Amniotic epithelial cell (primary cell): Measurements from ENCODE around the gene EXOC3L2.
"Not testable (repeated sequence)": the region's sequence is repeated elsewhere in the genome, so short reads cannot be mapped to it uniquely, and the experiment has no call there.

ENCODE experiments used
- DNase-seq: peaks from one replicate; pipeline ENCODE4 v3.0.0-alpha.2; 2010; ENCODE audit warnings: low read depth

Gene EXOC3L2

DNA sequence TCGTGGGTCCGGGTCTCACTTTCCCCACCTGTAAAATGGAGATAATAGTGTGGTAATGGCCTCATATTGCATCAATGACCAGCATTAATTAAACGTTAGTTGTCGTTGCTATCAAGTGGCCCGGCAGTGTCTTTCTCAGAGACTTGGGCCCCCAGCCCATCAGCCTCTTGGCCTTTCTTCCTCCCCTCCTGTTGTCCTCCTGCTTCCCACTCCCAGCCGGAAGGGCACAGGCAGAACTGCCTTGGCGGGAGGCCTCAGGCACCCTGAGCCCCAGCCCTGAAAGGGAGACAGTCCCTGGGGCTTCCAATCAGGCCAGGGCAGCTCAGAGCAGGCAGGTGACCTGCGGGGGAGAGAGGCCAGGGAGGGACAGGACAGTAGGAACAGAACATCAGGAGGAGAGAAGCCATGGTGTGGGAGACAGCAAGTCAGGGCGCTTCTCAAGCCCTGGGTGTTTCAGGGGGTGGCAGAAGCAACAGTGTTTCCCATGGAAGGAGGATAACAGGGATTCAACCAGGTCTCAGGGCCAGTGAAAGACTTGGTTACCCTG is 10.5 kb upstream of the EXOC3L2 start:
- no peak for DNase-seq

- no peak for DNase-seq
Measured at GRCh38 chr19:45254044-45254531, 8.9 kb upstream of the EXOC3L2 start.

DNA sequence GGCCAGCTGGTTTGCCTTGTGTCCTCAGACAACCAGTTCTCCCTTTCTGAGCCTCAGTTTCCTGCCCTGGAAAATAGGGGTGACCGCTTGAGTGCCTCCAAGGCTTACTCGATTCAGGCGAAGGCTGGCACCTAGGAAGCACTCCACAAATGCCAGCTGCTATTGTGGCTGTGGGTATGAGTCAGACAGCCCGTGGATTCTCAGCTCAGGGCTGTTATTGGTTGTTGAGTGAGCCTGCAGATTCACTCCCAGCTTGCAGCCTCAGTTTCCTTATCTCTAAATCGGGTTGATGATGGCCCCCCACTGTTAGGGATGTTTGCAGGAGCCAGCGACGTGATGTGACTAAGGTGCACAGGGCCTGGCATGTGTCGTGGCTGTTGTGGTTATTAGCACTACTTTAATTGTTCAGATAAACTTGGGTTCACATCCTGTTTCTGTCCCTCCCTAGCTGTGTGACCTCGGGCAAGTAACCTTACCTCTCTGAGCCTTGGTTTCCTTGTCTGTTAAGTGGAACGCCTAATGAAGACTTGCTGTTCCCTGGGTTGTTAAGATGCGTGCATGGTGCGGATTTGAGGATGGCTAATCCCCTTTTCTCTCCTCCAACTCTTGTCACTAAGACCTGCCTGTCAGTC is 8.3 kb upstream of the EXOC3L2 start:
- peak; percentile 50 for DNase-seq

GRCh38 chr19:45251452-45252354 is 6.5 kb upstream of the EXOC3L2 start:
- no peak for DNase-seq

DNA sequence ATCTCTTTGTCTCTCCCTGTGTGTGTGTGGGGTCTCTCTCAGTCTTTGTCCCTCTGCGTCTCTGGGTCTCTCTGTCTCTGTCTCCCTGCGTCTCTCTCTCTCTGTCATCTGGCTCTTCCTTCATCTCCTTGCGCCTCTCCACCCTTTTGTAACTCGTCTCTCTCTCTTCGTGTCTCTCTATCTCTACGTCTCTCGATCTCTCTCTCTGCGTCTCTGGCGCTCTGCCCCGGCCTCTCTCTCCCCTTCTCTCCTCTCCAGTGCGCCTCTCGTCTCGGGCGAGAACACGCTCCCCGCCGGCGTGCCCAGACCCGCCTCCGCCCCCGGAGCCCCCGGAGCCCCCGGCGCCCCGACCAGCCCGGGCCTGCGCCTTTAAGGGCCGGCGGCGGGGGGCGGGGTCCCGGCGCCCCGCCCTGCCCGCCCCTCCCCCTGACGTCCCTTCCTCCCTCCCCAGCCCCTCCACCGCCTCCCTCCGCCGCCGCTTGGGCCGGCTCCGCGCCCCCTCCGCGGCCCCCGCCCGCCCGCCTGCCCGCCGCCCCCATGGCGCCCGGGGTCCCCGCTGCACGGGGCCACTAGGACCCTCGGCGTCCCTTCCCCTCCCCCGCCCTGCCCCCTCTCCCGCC is 5.7 kb upstream of the EXOC3L2 start, which contains the start of gene MARK4:
Gene MARK4 (plus strand): TSS at position 440 of the 620 bp plus-strand sequence. CDS start 318 bp downstream, outside the sequence.
- DNase-seq = peak; percentile 42

GRCh38 chr19:45250216-45250831 is 5.1 kb upstream of the EXOC3L2 start:
- DNase-seq = no peak

DNA sequence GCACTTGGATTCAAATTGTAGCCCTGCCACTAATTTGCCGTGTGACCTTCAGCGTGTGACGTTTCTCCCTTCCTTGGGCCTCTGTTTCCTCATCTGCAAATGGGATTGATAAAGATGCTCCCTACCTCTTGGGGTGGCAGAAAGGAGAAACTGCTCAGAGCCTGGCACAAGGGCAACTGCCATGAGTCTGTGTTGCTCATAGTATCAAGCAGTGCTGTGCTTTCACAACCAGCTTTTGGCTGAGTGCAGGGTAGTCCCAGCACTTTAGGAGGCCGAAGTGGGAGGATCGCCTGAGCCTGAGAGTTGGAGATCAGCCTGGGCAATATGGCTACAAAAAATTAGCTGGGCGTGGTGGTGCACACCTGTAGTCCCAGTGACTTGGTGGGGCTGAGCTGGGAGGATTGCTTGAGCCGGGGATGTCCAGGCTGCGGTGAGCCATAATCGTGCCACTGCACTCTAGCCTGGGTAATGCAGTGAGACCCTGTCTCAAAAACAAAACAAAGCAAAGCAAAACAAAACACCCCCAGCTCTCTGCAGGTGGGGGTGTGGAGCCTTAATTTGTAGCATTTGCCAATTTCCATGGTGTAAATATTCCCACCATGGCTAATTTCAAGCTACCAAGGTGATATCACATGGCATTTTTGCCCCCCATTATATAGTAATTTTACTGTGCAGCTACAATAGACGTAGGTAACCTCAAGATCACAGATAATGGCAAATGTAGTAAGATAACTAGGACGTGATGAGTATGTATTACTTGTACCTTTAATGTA is 4.2 kb upstream of the EXOC3L2 start:
- no peak for DNase-seq

DNA sequence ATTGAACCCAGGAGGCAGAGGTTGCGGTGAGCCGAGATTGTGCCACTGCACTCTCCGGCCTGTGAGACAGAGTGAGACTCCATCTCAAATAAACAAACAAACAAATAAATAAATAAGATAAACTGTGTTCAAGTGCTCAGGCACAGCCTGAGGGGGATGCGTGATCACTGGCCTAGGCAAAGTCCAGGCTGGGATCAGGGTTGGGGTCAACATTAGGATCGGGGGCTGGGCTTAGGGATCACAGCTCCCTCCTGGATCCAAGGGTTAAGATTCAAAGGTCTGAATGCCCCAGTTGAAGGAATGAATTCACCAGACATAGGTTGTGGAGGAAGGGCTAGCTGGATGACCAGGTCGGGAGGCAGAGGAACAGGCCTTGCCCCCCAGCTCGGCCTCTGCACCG is 1.9 kb upstream of the EXOC3L2 start:
- no peak for DNase-seq

DNA sequence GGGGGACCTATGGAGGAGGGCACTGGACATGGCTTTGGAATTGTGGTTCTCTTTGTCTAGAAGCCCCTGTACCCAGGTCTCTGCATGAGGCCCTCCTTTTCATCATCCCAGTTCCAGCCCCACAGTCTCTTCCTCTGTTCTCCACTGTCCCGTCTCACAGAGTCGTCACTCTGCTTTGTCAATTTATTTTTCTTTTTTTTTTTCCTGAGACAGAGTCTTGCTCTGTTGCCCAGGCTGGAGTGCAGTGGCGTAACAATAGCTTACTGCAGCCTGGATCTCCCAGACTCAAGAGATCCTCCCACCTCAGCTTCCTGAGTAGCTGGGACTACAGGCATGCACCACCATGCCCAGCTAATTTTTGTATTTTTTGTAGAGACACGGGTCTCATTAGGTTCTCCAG is 619 bp upstream of the EXOC3L2 start:
- no peak for DNase-seq

GRCh38 chr19:45244133-45244794 is 943 bp downstream of the EXOC3L2 start:
- no peak for DNase-seq

GRCh38 chr19:45243144-45243732 is 2.0 kb downstream of the EXOC3L2 start:
- DNase-seq = no peak

- DNase-seq = no peak
Measured at GRCh38 chr19:45238556-45238955, 6.7 kb downstream of the EXOC3L2 start.

DNA sequence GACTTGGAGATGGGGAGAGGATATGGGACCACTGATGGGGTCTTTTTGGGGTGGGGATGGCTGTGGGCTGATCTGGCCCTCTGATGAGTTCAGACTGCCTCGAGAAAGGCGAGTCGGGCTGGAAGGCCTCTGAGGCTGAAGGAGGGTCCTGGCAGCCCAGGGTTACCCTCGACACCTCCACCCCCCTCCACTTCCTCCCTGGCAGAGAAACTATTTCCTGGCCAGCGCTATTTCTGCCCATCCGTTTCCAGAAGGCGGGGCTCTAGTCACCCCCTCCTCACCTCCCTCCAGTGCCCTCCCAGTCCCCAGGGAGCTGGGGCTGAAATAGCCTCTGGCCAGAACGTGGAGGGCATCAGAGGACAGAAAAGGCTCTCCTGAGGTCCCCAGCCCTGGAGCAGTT is 9.7 kb downstream of the EXOC3L2 start:
- DNase-seq = no peak

DNA sequence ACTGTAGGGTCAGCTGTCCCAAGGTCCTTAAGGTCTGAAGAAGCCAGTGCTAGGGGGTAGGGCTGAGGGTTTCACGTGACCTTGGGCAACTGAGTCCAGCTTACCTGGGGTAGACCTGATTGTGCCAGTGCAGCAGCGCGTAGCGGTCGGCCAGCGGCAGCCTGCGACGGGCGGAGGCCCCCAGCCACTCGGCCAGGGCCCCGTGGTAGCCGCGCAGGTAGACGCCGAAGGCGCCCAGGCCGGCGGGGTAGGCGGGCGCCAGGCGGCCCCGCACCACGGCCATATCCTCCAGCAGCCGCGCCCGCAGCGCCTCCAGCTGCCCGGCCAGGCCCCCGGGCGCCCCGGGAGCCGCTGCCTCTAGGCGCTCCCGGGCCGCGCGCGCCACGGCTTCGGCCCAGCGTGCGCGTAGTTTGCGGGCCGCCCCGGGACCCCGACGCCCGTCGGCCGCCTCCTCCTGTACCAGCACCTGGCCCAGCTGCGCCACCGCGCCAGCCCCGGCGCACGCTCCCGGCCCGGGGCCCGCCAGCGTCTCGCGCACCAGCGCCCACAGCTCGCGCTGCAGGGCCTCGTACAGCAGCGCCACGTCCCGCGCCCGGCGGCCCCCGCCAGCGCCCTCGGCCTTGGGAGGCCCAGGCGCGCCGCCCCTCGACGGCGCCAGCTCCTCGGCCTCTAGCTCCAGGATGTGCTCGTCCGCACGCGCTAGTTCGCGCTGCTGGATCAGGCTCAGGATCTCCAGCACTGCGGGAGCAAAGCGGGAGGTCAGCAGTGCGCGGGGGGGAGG is 10.9 kb downstream of the EXOC3L2 start:
- no peak for DNase-seq

DNA sequence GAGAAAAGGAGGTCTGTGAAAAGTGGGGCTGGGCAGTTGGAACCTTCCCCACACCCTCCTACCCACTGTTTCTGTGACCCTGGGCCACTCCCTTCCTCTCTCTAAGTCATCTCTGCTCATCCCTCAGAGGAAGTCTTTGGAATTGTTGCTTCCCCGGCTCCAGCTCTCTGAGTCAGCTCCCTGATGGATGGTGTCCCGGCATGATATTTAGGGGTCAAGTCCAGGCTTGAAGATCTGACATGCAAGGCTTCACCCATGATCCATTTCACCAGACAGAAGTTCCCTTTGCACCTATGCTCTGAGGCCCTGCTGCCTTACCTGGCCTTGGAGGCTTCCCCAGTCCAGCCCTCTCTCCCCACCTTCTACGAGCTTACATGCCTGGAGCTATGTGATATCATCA is 13.3 kb downstream of the EXOC3L2 start:
- DNase-seq = no peak

GRCh38 chr19:45229056-45229455 is 16.2 kb downstream of the EXOC3L2 start:
- DNase-seq = not testable (repeated sequence)

DNA sequence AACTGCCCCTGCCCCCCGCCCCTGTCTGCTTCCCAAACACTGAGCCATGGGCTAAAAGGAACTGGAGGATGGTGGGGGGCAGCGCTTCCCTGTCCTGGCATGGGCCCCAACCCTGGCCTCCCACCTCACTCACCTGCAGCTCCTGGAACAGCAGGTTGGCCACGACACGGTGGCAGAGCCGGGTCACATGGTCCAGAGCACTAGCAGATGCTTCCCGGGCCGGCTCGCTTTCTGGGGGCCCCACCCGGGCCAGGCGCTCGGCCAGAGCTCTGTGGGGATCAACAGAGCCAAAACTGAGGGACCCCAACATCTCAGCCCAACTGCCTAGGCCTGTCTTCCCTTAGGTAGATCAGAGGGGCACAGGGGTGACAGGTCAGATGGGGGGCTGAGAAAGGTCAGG is 20.6 kb downstream of the EXOC3L2 start:
- no peak for DNase-seq

- no peak for DNase-seq
Measured at GRCh38 chr19:45223879-45224278, 21.3 kb downstream of the EXOC3L2 start.

DNA sequence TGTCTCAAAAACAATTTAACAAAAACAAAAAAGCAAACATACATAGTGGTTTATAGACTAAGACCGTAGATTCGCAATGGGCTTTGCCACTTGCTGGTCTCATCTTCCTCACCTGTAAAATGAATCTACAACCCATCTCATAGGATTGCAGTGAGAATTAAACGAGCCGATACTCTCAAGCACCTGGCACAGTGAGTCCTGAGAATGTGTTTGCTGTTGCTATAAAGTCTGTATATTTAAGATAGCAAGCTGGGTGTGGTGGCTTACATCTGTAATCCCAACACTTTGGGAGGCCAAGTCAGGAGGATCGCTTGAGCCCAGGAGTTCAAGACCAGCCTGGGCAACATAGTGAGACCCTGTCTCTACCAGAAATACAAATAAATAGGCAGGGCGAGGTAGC is 22.5 kb downstream of the EXOC3L2 start:
- no peak for DNase-seq
